Pons (tissue), 1 donor: ENCODE data around the gene OR2T5.
"Not testable (repeated sequence)": the region's sequence is repeated elsewhere in the genome, so short reads cannot be mapped to it uniquely, and the experiment has no call there.

Source experiments
- DNase-seq: peaks from one replicate; pipeline ENCODE4 v3.0.0-alpha.2; 2016; ENCODE audit warnings: low spot score

Gene OR2T5, protein sequence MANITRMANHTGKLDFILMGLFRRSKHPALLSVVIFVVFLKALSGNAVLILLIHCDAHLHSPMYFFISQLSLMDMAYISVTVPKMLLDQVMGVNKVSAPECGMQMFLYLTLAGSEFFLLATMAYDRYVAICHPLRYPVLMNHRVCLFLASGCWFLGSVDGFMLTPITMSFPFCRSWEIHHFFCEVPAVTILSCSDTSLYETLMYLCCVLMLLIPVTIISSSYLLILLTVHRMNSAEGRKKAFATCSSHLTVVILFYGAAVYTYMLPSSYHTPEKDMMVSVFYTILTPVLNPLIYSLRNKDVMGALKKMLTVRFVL

GRCh38 chr1:248488289-248488688 is at the start of gene OR2T5:
TSS of gene OR2T5 (plus strand) at chr1:248488589. CDS start at chr1:248488589, 0 bp downstream.
- DNase-seq, result not testable (repeated sequence)

DNA sequence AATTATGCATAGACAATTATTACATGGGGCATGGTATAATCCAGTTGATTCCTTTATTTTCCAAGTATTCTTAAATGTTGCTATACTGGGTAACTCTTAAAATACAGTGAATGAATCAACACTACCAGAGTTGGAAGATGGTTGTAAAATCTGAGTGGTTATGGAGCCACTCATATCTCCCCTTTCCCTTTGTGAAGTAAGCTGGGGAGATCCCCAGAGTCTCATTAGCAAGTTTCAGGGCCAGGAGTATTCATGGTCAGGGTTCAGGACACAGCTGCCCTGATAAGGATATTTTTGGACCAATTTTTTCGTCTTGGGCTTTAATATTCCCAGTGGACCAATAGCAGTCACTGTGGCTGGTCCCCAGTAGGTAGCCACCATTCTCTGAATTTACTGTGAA is 49.7 kb upstream of the OR2T5 start:
- not testable (repeated sequence) for DNase-seq

DNA sequence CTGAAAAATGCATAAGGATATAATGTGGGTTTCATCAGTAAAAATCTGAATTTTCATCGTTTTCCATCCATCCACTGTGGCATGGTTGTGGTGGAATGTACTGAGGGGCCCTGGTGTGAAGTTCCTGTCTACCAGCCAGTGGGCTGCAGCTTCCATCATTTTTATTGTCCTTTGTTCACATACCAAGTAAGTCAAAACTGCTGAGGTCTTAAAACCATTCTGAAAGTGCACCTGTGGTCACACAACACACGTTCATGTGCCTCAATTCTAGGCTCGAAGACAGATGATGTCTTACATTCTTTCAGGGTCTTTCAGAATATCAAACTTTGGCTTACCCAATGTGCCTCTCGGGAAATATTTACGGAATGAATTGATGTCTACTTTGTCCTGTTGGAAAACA is 49.1 kb upstream of the OR2T5 start:
- DNase-seq, result not testable (repeated sequence)

DNA sequence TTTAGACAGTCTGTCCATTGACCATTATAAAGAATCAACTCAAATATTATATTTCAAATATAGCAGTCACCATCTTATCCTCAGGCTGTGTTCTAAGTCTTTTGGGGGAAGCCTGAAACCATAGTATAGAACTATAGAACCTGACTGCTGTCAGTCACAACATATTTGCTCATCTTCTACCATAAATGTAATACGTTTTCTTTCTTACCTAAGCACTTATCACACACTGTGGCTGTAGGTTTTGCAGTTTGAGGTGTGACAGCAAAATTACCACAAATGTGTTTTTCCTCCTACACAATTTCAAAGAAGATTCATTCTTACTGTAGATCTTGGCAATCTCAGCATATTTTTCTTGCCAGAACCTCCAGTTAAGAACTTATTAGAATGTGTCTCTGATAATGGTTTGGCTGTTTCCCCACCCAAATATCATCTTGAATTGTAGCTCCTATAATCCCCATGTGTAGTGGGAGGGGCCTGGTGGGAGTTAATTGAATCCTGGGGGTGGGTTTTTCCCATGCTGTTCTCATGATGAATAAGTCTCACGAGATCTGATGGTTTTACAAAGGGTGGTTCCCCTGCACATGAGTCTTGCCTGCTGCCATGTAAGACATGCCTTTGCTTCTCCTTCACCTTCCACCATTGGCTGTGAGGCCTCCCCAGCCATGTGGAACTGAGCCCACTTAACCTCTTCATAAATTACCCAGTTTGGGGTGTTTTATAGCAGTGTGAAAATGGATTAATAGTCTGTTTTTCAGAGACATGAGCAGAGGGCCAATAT is 45.7 kb upstream of the OR2T5 start:
- DNase-seq, result not testable (repeated sequence)

- not testable (repeated sequence) for DNase-seq
Observed at GRCh38 chr1:248444603-248445002, 43.8 kb upstream of the OR2T5 start.

DNA sequence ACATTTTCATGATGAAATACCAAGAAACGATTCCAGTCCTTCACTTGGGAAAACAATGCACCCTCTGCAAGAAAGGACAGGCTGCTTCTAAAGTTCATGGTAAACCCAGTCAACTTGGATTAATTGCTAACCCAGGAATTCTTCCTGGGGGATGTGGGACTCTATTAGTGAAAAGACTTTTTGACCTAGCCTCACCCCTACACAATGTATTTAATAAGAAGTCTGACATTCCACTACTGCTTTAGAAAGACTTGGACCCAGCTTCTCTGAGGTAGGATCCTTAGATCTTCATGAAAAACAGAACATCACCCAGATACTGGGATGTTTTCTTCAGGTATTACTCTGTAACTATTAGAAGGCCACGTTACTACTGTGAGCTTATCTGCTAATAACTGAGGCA is 43.0 kb upstream of the OR2T5 start, which contains the start of gene OR2T2:
OR2T2 (plus strand) TSS at position 239 of the 400 bp plus-strand sequence. CDS start 7,161 bp downstream, outside the sequence.
- not testable (repeated sequence) for DNase-seq

DNA sequence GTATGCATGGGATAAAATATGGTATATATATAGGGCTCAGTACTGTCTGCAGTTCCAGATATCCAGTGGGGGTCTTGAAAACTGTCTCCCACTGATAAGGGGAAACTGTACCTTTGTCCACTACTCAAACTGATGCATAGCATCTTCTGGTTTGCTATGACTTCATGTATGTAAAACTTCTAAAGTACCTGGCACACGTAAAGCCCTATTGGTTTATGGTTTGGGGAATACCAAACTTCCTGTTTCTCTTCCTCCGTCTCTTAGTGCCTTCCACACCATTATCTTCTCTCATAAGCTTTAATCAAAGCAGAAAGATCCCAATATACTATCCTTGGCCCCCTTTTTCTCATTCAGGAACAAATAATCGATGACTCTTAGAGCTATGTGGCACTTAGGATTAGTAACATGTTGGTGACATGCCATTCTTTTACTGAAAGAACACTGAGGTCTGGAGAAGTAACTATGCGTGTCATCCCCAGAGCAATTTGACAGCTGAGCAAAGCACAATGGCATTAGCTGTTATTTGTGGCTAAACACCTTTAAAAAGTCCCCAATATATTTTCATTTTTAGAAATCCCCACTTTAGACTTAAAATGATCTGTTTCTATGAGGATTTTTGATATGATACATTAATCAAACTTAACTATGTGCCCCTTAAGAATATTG is 39.8 kb upstream of the OR2T5 start:
- not testable (repeated sequence) for DNase-seq

- DNase-seq, result not testable (repeated sequence)
Observed at GRCh38 chr1:248449821-248450465, 38.4 kb upstream of the OR2T5 start.

GRCh38 chr1:248450466-248451145 is 37.8 kb upstream of the OR2T5 start:
- DNase-seq, result not testable (repeated sequence)

- not testable (repeated sequence) for DNase-seq
Observed at GRCh38 chr1:248453619-248454018, 34.8 kb upstream of the OR2T5 start.

DNA sequence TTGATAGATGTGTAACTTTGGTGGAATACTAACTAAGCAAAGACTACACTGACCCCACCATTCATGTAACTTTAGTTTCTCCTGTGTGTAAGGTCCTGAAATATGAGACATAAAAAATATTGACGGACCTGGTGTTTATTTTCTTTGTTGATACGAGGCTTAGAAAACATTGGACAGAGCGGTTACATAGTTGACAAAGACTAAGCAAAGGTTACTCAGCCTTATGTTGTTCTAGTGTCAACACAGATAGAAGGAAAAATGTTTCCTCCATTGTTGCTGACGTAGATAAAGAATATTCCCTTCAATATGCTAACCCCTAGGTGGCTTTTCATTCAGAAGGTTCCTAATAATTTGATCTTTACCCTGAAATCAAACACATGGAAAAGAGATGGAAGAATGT is 33.3 kb upstream of the OR2T5 start:
- not testable (repeated sequence) for DNase-seq

DNA sequence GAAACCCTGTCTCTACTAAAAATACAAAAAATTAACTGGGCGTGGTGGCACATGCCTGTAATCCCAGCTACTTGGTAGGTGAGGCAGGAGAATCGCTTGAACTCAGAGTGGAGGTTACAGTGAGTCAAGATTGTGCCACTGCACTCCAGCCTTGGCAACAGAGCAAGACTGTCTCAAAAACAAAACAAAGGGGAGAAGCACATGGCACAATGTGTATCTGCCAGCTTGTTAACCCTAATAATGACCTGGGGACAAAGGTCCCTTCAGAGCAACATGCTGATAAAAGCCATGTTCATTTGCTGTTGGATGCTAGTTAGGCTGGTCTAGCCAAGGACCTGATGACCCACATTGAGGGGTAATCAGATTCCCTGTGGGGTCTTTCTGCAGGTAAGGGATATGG is 31.8 kb upstream of the OR2T5 start:
- DNase-seq, result not testable (repeated sequence)

GRCh38 chr1:248459117-248459516 is 29.3 kb upstream of the OR2T5 start:
- DNase-seq, result not testable (repeated sequence)

GRCh38 chr1:248471154-248471553 is 17.2 kb upstream of the OR2T5 start:
- no peak for DNase-seq

- DNase-seq, result not testable (repeated sequence)
Observed at GRCh38 chr1:248472111-248472510, 16.3 kb upstream of the OR2T5 start.

GRCh38 chr1:248473051-248473450 is 15.3 kb upstream of the OR2T5 start, which contains the start of gene OR2T3:
TSS of gene OR2T3 (plus strand) at chr1:248473351. CDS start at chr1:248473351, 0 bp downstream.
- DNase-seq, result not testable (repeated sequence)

- DNase-seq, result not testable (repeated sequence)
Observed at GRCh38 chr1:248475660-248476059, 12.7 kb upstream of the OR2T5 start.

DNA sequence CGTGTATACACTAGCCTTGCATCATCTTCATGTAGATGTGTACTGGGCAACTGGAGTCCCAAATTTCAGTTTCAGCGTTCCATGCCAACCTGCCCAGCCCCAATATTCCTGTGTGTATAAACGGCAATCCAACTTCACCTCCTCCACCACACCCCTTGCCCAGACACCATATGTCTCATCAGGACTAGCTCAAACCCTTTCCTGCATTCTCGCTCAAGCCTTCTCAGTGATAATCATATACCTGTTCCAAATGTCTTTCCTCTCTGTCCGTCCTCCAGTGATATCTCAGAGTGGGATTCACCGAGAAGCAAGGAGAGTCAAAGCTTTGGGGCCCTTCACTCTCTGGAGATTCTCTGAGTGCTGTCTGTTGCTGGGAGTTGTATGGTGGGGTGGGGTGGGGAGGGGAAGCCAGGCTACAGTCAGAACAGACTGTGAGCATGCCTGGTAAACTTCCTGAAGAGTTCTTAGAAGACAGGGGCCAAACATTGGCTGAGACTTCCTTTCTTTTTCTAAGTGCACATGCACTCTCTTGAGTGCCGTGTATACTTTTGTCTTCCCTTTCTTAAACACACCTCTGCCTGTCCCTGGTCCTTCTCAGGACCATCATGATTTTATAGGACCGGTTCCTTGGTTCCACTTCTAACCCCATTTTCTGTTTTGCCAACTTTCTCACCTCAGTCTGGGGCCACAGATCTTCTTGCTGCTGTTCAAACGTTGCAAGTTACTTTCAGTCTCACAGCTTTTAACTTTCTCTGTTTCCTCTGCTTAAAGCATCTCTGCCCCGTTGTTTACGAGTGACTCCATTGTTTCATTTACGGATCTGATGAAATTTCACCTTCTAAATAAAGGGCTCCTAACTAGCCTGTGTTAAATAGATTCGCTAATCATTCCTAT is 6.5 kb upstream of the OR2T5 start:
- not testable (repeated sequence) for DNase-seq

- not testable (repeated sequence) for DNase-seq
Observed at GRCh38 chr1:248496661-248497060, 8.3 kb downstream of the OR2T5 start.
